Tibial nerve (tissue), 4 donors: ENCODE results near the gene MYO7A.

Source experiments
- EP300 ChIP-seq, 2 donors: sonication (generic); formaldehyde crosslinking; IDR thresholded peaks; one replicate each; pipeline ENCODE4 v1.6.1; 2017; ENCODE audit warnings: antibody characterized with exemption in 2 of 2, mild to moderate bottlenecking in 1 of 2
- POLR2A ChIP-seq, 2 donors: fragments of 450-650 bp; IDR thresholded peaks; one replicate each; pipeline ENCODE4 v1.6.1; 2017; ENCODE audit warnings: antibody characterized with exemption in 2 of 2, mild to moderate bottlenecking in 2 of 2, moderate library complexity in 2 of 2
- TF ChIP-seq, protein P1 (sequence below), 5 experiments: fragments of 200-600 bp in 3 of 5; fragments of 450-650 bp in 2 of 5; sonication (generic) in 3 of 5; IDR thresholded peaks; one replicate each; pipeline ENCODE4 v1.5.1; 2016 to 2019; ENCODE audit warnings: antibody characterized with exemption in 5 of 5, mild to moderate bottlenecking in 3 of 5, moderate library complexity in 2 of 5

DNA sequence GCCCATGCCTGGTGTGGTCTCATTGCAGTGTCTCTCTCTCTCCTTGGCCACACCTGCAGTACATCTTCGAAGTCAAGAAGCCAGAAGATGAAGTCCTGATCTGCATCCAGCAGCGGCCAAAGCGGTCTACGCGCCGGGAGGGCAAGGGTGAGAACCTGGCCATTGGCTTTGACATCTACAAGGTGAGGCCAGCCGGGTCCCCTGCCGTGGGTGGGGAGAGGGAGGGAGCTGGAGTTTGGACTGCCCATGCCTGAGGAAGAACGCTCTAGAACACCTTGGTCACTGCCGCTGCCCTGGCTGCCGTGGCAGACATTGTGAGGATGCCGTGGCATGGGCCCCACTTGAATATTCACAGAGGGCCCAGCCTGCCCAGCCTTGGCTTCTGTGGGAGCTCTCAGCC, 9.1 kb upstream of the MYO7A start:
- TF ChIP-seq, protein P1, sequence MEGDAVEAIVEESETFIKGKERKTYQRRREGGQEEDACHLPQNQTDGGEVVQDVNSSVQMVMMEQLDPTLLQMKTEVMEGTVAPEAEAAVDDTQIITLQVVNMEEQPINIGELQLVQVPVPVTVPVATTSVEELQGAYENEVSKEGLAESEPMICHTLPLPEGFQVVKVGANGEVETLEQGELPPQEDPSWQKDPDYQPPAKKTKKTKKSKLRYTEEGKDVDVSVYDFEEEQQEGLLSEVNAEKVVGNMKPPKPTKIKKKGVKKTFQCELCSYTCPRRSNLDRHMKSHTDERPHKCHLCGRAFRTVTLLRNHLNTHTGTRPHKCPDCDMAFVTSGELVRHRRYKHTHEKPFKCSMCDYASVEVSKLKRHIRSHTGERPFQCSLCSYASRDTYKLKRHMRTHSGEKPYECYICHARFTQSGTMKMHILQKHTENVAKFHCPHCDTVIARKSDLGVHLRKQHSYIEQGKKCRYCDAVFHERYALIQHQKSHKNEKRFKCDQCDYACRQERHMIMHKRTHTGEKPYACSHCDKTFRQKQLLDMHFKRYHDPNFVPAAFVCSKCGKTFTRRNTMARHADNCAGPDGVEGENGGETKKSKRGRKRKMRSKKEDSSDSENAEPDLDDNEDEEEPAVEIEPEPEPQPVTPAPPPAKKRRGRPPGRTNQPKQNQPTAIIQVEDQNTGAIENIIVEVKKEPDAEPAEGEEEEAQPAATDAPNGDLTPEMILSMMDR (IDR thresholded peaks at IDR 0.05), result no peak
- no peak for TF ChIP-seq POLR2A (IDR thresholded peaks at IDR 0.05)
- no peak for TF ChIP-seq EP300 (IDR thresholded peaks at IDR 0.05)
